Liver (tissue), 3 donors: Measurements from ENCODE around the gene RASAL1.

Experiments
- ATF3 ChIP-seq: IDR thresholded peaks from 2 replicates; pipeline ENCODE4 v1.6.1; 2016; ENCODE audit warnings: antibody characterized with exemption
- CTCF ChIP-seq: fragments of 150-350 bp; IDR thresholded peaks from 2 replicates; pipeline ENCODE4 v1.5.1; 2017; ENCODE audit warnings: improper control_type of control experiment, low read depth, low read length; ENCODE audit not compliant: missing input control
- EGR1 ChIP-seq, 2 donors: IDR thresholded peaks; 2 replicates each; pipeline ENCODE4 v1.6.1; 2016 to 2018; ENCODE audit warnings: antibody characterized with exemption in 2 of 2, low read depth in 2 of 2
- FOXA1 ChIP-seq: IDR thresholded peaks from 2 replicates; pipeline ENCODE4 v1.6.1; 2016; ENCODE audit warnings: antibody characterized with exemption
- GABPA ChIP-seq, 2 donors: IDR thresholded peaks in 1 of 2; conservative IDR thresholded peaks in 1 of 2; 2 replicates each; pipeline ENCODE4 v1.6.1; 2016; ENCODE audit warnings: antibody characterized with exemption in 2 of 2, mild to moderate bottlenecking in 1 of 2, moderate library complexity in 1 of 2
- HNF4A ChIP-seq, 2 donors: conservative IDR thresholded peaks; 2 replicates each; pipeline ENCODE4 v1.6.1; 2016; ENCODE audit warnings: antibody characterized with exemption in 2 of 2, mild to moderate bottlenecking in 2 of 2
- MAX ChIP-seq: IDR thresholded peaks from 2 replicates; pipeline ENCODE4 v1.6.1; 2016; ENCODE audit warnings: antibody characterized with exemption
- RAD21 ChIP-seq, 2 donors: IDR thresholded peaks; 2 replicates each; pipeline ENCODE4 v1.6.1; 2016; ENCODE audit warnings: antibody characterized with exemption in 2 of 2, mild to moderate bottlenecking in 2 of 2
- REST ChIP-seq: IDR thresholded peaks from 2 replicates; pipeline ENCODE4 v1.6.1; 2016; ENCODE audit warnings: antibody characterized with exemption, mild to moderate bottlenecking
- RXRA ChIP-seq, 2 donors: IDR thresholded peaks; 2 replicates each; pipeline ENCODE4 v1.6.1; 2017 to 2018; ENCODE audit warnings: antibody characterized with exemption in 2 of 2, mild to moderate bottlenecking in 1 of 2
- SP1 ChIP-seq: IDR thresholded peaks from 2 replicates; pipeline ENCODE4 v1.6.1; 2018; ENCODE audit warnings: antibody characterized with exemption, mild to moderate bottlenecking
- TAF1 ChIP-seq: conservative IDR thresholded peaks from 2 replicates; pipeline ENCODE4 v1.6.1; 2016; ENCODE audit warnings: antibody characterized with exemption, mild to moderate bottlenecking
- YY1 ChIP-seq: IDR thresholded peaks from 2 replicates; pipeline ENCODE4 v1.6.1; 2016; ENCODE audit warnings: antibody characterized with exemption, mild to moderate bottlenecking
- ZBTB33 ChIP-seq: IDR thresholded peaks from 2 replicates; pipeline ENCODE4 v1.6.1; 2016; ENCODE audit warnings: antibody characterized with exemption
- donor health status: healthy.
- donor health status: healthy.

GRCh38 chr12:113137861-113138783, 2.6 kb upstream of the RASAL1 start:
- no peak for TF ChIP-seq REST
- no peak for TF ChIP-seq TAF1
- TF ChIP-seq CTCF = no peak
- no peak for TF ChIP-seq RAD21 (IDR thresholded peaks at IDR 0.05)
- no peak for TF ChIP-seq YY1
- TF ChIP-seq MAX = no peak
- TF ChIP-seq ZBTB33 = no peak
- no peak for TF ChIP-seq GABPA (IDR thresholded peaks at IDR 0.05 in 1 of 2, conservative IDR thresholded peaks at IDR 0.05 in 1 of 2)
- TF ChIP-seq SP1 = no peak
- TF ChIP-seq ATF3 = no peak
- TF ChIP-seq RXRA (IDR thresholded peaks at IDR 0.05) = no peak
- no peak for TF ChIP-seq EGR1 (IDR thresholded peaks at IDR 0.05; ENCODE audit: low read depth in 2 of 2)
- no peak for TF ChIP-seq HNF4A (conservative IDR thresholded peaks at IDR 0.05)
- TF ChIP-seq FOXA1 = no peak
